HCT116 (cell line): Measurements from ENCODE around the gene NUDT22. TPM values are rescaled to one million over a fixed set of nuclear protein-coding genes. Genes with fewer than 3 reads are reported as not detected.
A peak's percentile ranks its signal among the peaks of the same experiment; 100 is the strongest.

Source experiments
- ATAC-seq: fragments of 200-7000 bp; cut with Tn5 transposase; 2 replicates; pipeline ENCODE4 v1.9.1; 2020; ENCODE audit warnings: mild to moderate bottlenecking, moderate library complexity
- Bru-seq: library from RNA; stranded (reverse); fragments of 400-500 nt; gene quantifications from one replicate; lab custom pipeline; 2021; lab: Mats Ljungman, UMichigan
- BruChase-seq, 2 experiments: library from RNA; stranded (reverse); fragments of 400-500 nt; gene quantifications; one replicate each; lab custom pipeline; 2021; lab: Mats Ljungman, UMichigan
- BruUV-seq: library from RNA; stranded (reverse); fragments of 400-500 nt; replicated peaks from 2 replicates; lab custom pipeline; 2021; lab: Mats Ljungman, UMichigan
- CTCF ChIA-PET: fragments of 300-600 bp; sonication (Branson Sonifier 250); formaldehyde crosslinking; loops from one replicate; lab custom pipeline; 2021; ENCODE audit warnings: antibody characterized with exemption; lab: Charles Lee
- POLR2A ChIA-PET: fragments of 300-600, 350-600 bp; sonication (Branson Sonifier 250); formaldehyde crosslinking; loops from one replicate; lab custom pipeline; 2021; ENCODE audit warnings: antibody characterized with exemption; lab: Charles Lee
- RAD21 ChIA-PET, 2 experiments: fragments of 300-600 bp; sonication (Branson Sonifier 250); formaldehyde crosslinking; loops; one replicate each; lab custom pipeline; 2023; ENCODE audit warnings: low total read pairs in 2 of 2; ENCODE audit not compliant: uncharacterized antibody in 2 of 2, unreplicated experiment in 2 of 2, low non-redundant PET in 1 of 2; lab: Charles Lee
- DNase-seq: peaks from one replicate; pipeline ENCODE4 v3.0.0-alpha.2; 2010; ENCODE audit warnings: low read depth, low spot score
- H2AFZ ChIP-seq: fragments of 200-600 bp; shearing (Covaris generic), sonication (generic); 2 replicates; pipeline ENCODE4 v1.6.1; 2017; ENCODE audit warnings: low read depth, mixed run types, mixed read lengths, antibody characterized with exemption, low read length; ENCODE audit not compliant: poor library complexity, severe bottlenecking
- H3K27ac ChIP-seq: 2 replicates; pipeline ENCODE4 v1.5.1; 2012; ENCODE audit warnings: low read depth, low read length
- H3K27me3 ChIP-seq: fragments of 200-600 bp; sonication (generic); 2 replicates; pipeline ENCODE4 v1.6.1; 2016; ENCODE audit warnings: mixed run types, low read length, mixed read lengths; ENCODE audit not compliant: insufficient read depth
- H3K36me3 ChIP-seq, 2 experiments: fragments of 200-500 bp in 1 of 2; fragments of 200-600 bp in 1 of 2; sonication (Bioruptor generic) in 1 of 2; sonication (generic) in 1 of 2; 2 replicates each; pipeline versions ENCODE4 v1.5.1 to v1.6.1; 2014 to 2016; ENCODE audit warnings: low read length in 2 of 2, inconsistent platforms in 1 of 2, mixed read lengths in 1 of 2, mixed run types in 1 of 2; ENCODE audit not compliant: insufficient read depth in 2 of 2, control insufficient read depth in 1 of 2
- H3K4me1 ChIP-seq, 2 experiments: fragments of 200-600 bp in 1 of 2; sonication (generic) in 1 of 2; 2 replicates each; pipeline versions ENCODE4 v1.5.1 to v1.6.1; 2012 to 2017; ENCODE audit warnings: low read length in 2 of 2, inconsistent platforms in 1 of 2, mild to moderate bottlenecking in 1 of 2, mixed read lengths in 1 of 2, mixed run types in 1 of 2, moderate library complexity in 1 of 2; ENCODE audit not compliant: insufficient read depth in 2 of 2, control insufficient read depth in 1 of 2
- H3K4me2 ChIP-seq: fragments of 200-600 bp; sonication (generic); 2 replicates; pipeline ENCODE4 v1.6.1; 2017; ENCODE audit warnings: mixed run types, low read length, mixed read lengths
- H3K4me3 ChIP-seq, 2 experiments: fragments of 200-600 bp in 1 of 2; sonication (generic) in 1 of 2; replicated peaks in 1 of 2; 2 replicates each; pipeline ENCODE4 v1.5.1; 2011 to 2016; ENCODE audit warnings: low read length in 2 of 2, control low read depth in 1 of 2, low read depth in 1 of 2, mild to moderate bottlenecking in 1 of 2, mixed read lengths in 1 of 2, mixed run types in 1 of 2
- H3K79me2 ChIP-seq: fragments of 200-600 bp; sonication (generic); 2 replicates; pipeline ENCODE4 v1.6.1; 2017; ENCODE audit warnings: mild to moderate bottlenecking, mixed run types, low read length, moderate library complexity, mixed read lengths; ENCODE audit not compliant: insufficient read depth
- H3K9ac ChIP-seq: fragments of 200-600 bp; sonication (generic); 2 replicates; pipeline ENCODE4 v1.6.1; 2016; ENCODE audit warnings: low read length, mixed read lengths
- H3K9me2 ChIP-seq: fragments of 200-600 bp; sonication (generic), shearing (Covaris generic); 2 replicates; pipeline ENCODE4 v1.6.1; 2017; ENCODE audit warnings: mixed run types, mild to moderate bottlenecking, moderate library complexity; ENCODE audit not compliant: insufficient read depth
- H3K9me3 ChIP-seq, 2 experiments: fragments of 200-500 bp in 1 of 2; fragments of 200-600 bp in 1 of 2; sonication (Bioruptor generic) in 1 of 2; sonication (generic) in 1 of 2; 2 replicates each; pipeline ENCODE4 v1.6.1; 2014 to 2017; ENCODE audit warnings: low read length in 2 of 2, mixed read lengths in 2 of 2, inconsistent platforms in 1 of 2, low read depth in 1 of 2, mild to moderate bottlenecking in 1 of 2, mixed run types in 1 of 2, moderate library complexity in 1 of 2; ENCODE audit not compliant: control insufficient read depth in 1 of 2, insufficient read depth in 1 of 2
- H4K20me1 ChIP-seq: fragments of 200-600 bp; sonication (generic), shearing (Covaris generic); 2 replicates; pipeline ENCODE4 v1.6.1; 2017; ENCODE audit warnings: mixed run types, mild to moderate bottlenecking, moderate library complexity; ENCODE audit not compliant: insufficient read depth
- POLR2AphosphoS5 ChIP-seq: IDR thresholded peaks from 2 replicates; pipeline ENCODE4 v1.6.1; 2011; ENCODE audit warnings: mild to moderate bottlenecking, low read depth, low read length, moderate library complexity
- YY1 ChIP-seq: IDR thresholded peaks from 2 replicates; pipeline ENCODE4 v1.6.1; 2011; ENCODE audit warnings: low read length, low read depth, moderate library complexity, mild to moderate bottlenecking; ENCODE audit not compliant: insufficient replicate concordance; ENCODE audit errors: extremely low read depth
- ZBTB33 ChIP-seq: IDR thresholded peaks from 2 replicates; pipeline ENCODE4 v1.6.1; 2011; ENCODE audit warnings: mild to moderate bottlenecking, low read length, moderate library complexity; ENCODE audit not compliant: insufficient replicate concordance; ENCODE audit errors: extremely low read depth
- intact Hi-C: fragments of 100-400 bp; cut with micrococcal nuclease; formaldehyde crosslinking; loops from 2 replicates; pipeline ENCODE4 v1.10.0; 2022
- long read RNA-seq: library from polyadenylated mRNA; unstranded; transcript quantifications from one replicate; pipeline ENCODE4 v2.0.0, GENCODE V29; 2021; ENCODE audit not compliant: unreplicated experiment
- polyA plus RNA-seq: library from polyadenylated mRNA; unstranded; fragments of >200 nt; gene quantifications from 2 replicates; pipeline ENCODE4 v1.2.1, GENCODE V29; 2012; ENCODE audit warnings: missing spikeins
- total RNA-seq: library from RNA; stranded (reverse); gene quantifications from one replicate; pipeline ENCODE4 v1.2.1, GENCODE V29; 2021; ENCODE audit not compliant: unreplicated experiment
- TF ChIP-seq, protein P1 (sequence below), 3 experiments: fragments of 200-600 bp in 1 of 3; sonication (generic) in 1 of 3; IDR thresholded peaks in 2 of 3; conservative IDR thresholded peaks in 1 of 3; 2 replicates each; pipeline ENCODE4 v1.5.1; 2012 to 2017; ENCODE audit warnings: low read depth in 2 of 3, low read length in 2 of 3, antibody characterized with exemption in 1 of 3, borderline replicate concordance in 1 of 3, control low read depth in 1 of 3, mild to moderate bottlenecking in 1 of 3, mixed read lengths in 1 of 3, mixed run types in 1 of 3, moderate library complexity in 1 of 3; ENCODE audit not compliant: insufficient read depth in 1 of 3

Gene NUDT22
- total RNA-seq (70.9 TPM), Bru-seq, nascent RNA (percentile 64 among the genes with signal in this experiment), BruChase-seq, experiment 1, labeled RNA remaining after a 6-hour chase (percentile 77 among the genes with signal in this experiment), BruChase-seq, experiment 2, labeled RNA remaining after a 2-hour chase (percentile 78 among the genes with signal in this experiment)
- polyA plus RNA-seq = 75.6 and 77.1 TPM in 2 replicates
- long read RNA-seq, transcript NUDT22-201 (6 exons, 1,094 nt) = major isoform, 25 of 69 reads
- long read RNA-seq, partial matches to known transcripts = 27 of 69 reads
- long read RNA-seq, other reads (novel, unspliced or antisense) = 10 of 69 reads

DNA sequence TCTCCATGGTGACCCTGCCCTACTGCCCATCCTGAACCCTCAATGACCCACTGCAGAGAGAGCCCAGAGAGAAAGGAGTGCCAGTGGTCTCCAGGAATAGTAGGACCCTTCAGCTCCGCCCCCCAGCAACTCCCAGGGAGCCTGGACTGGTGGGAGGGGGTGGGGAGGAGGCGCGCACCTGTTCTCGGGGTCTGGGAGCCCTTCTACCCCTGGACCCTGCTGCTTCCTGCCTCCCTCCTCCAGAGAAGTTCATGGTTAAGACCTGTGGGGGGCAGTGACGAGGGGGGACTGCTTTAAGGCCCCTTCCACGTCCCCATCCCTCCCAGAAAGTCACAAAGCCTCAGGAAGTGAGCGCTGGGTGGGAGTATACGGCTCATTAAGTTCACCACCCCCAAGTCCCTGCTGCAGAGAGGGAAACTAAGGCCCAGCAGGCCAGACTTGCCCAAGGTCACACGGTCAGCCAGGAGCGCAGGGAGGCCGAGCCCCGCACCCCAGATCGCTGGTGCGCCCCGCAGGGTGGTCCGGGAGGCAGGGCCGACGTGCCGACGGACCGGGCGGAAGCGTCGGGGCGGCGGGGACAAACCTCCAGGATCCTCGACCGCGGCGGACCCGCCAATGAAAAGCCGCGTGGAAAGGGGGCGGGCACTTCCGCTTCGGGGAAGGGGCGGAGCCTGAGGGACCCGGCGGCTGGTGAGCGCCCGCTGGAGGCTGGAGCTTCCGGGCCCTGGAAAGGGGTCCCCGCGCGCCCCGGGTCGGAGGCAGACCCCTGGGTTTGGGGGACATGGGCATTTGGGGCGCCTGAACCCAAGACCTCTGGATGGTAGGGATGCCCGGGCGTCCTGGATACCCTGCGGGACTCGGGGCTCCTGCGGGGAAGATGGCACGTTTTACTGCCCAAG, at the start of gene NUDT22, which contains the start of gene TRPT1:
TSS of gene NUDT22 (plus strand) at position 667 of the 899 bp plus-strand sequence. CDS start 379 bp downstream, outside the sequence.
TSS of gene TRPT1 (minus strand) at position 579 of the 899 bp plus-strand sequence. CDS start at position 253, 326 bp downstream.
- Histone ChIP-seq H3K27ac (peak within 1 kb of the TSS; percentile 95), H3K9ac (peak within 1 kb of the TSS; percentile 96), H3K79me2 (peaks cover 19% of the 10 kb centered on the region; the same call in 1 of the 2 replicates), H3K9me2 (no peaks in the 10 kb centered on the region), H3K27me3 (no peaks in the 10 kb centered on the region), H3K9me3 (no peaks in the 10 kb centered on the region), H3K4me3 (peak within 1 kb of the TSS; percentile 82 to 90), H2AFZ (no peak within 1 kb of the TSS), H3K4me1 (peaks cover 17 to 36% of the 10 kb centered on the region in 2 experiments), H3K4me2 (peak within 1 kb of the TSS; percentile 100), H4K20me1 (no peaks in the 10 kb centered on the region), H3K36me3 (peaks cover 0 to 6% of the 10 kb centered on the region in 2 experiments; a peak in 1 of 4 replicates)
- intact Hi-C loops = no loop called here
- ChIA-PET POLR2A (interaction anchor here (1.2 to 1.5 kb wide), 3 partner anchors 15 to 58 kb away, joined by 4 to 6 read pairs (median 5); partner anchors contain the start of gene FKBP2), CTCF (interaction anchor here (1.0 to 2.0 kb wide), 5 partner anchors 22 to 106 kb away, joined by 3 to 8 read pairs (median 3); partner anchors contain the start of gene PLCB3), RAD21 (interaction anchor here (0.9 to 1.1 kb wide), 3 partner anchors 22 to 44 kb away, joined by 3 read pairs; partner anchors contain the start of gene STIP1 (in 1 of the 2))
- BruUV-seq = TSS peak; percentile 64
- TF ChIP-seq YY1 (peak; percentile 61), ZBTB33 (no peak), POLR2AphosphoS5 (peak; percentile 91)
- TF ChIP-seq, protein P1, sequence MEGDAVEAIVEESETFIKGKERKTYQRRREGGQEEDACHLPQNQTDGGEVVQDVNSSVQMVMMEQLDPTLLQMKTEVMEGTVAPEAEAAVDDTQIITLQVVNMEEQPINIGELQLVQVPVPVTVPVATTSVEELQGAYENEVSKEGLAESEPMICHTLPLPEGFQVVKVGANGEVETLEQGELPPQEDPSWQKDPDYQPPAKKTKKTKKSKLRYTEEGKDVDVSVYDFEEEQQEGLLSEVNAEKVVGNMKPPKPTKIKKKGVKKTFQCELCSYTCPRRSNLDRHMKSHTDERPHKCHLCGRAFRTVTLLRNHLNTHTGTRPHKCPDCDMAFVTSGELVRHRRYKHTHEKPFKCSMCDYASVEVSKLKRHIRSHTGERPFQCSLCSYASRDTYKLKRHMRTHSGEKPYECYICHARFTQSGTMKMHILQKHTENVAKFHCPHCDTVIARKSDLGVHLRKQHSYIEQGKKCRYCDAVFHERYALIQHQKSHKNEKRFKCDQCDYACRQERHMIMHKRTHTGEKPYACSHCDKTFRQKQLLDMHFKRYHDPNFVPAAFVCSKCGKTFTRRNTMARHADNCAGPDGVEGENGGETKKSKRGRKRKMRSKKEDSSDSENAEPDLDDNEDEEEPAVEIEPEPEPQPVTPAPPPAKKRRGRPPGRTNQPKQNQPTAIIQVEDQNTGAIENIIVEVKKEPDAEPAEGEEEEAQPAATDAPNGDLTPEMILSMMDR (IDR thresholded peaks at IDR 0.05 in 2 of 3, conservative IDR thresholded peaks at IDR 0.05 in 1 of 3; ENCODE audit: borderline replicate concordance in 1 of 3, insufficient read depth in 1 of 3, low read depth in 2 of 3, low read length in 2 of 3) = no peak
- ATAC-seq (peak; percentile 78), DNase-seq (no peak)
